Neutrophil (primary cell): Measurements from ENCODE around the gene NKTR.

ENCODE experiments used
- H3K27ac ChIP-seq: fragments of 200-600 bp; sonication (generic); 2 replicates; pipeline ENCODE4 v1.5.1; 2016; ENCODE audit warnings: mild to moderate bottlenecking, moderate library complexity
- H3K27me3 ChIP-seq: fragments of 200-600 bp; sonication (generic); 2 replicates; pipeline ENCODE4 v1.6.0; 2016; ENCODE audit warnings: mild to moderate bottlenecking
- H3K36me3 ChIP-seq: fragments of 200-600 bp; sonication (generic); 2 replicates; pipeline ENCODE4 v1.5.1; 2017
- H3K4me1 ChIP-seq, 2 experiments: fragments of 200-600 bp in 1 of 2; sonication (generic) in 1 of 2; 1 replicate in 1 of 2; 2 replicates in 1 of 2; pipeline versions ENCODE4 v1.5.1 to v1.6.1; 2013 to 2016; ENCODE audit warnings: low read depth in 1 of 2, low read length in 1 of 2, mild to moderate bottlenecking in 1 of 2, moderate library complexity in 1 of 2; ENCODE audit not compliant: control insufficient read depth in 1 of 2, insufficient read depth in 1 of 2
- H3K4me3 ChIP-seq, 2 experiments: fragments of 200-600 bp in 1 of 2; sonication (generic) in 1 of 2; 1 replicate in 1 of 2; 2 replicates in 1 of 2; pipeline ENCODE4 v1.5.1; 2013 to 2016; ENCODE audit warnings: low read depth in 1 of 2, low read length in 1 of 2, mild to moderate bottlenecking in 1 of 2, moderate library complexity in 1 of 2
- H3K9me3 ChIP-seq: fragments of 200-600 bp; sonication (generic); 2 replicates; pipeline ENCODE4 v1.5.1; 2016
- CTCF ChIP-seq: fragments of 200-600 bp; sonication (generic); IDR thresholded peaks from 2 replicates; pipeline ENCODE4 v1.5.1; 2016; ENCODE audit warnings: antibody characterized with exemption

Gene NKTR

GRCh38 chr3:42662037-42662812 lies 61.7 kb downstream of the NKTR start:
- peaks cover 13 to 21% of the 10 kb centered on the region in 2 experiments for H3K4me1 ChIP-seq
- TF ChIP-seq CTCF = no peak
- no peaks in the 10 kb centered on the region for H3K9me3 ChIP-seq
- no peaks in the 10 kb centered on the region for H3K27me3 ChIP-seq
- no peak overlapping the region for H3K4me3 ChIP-seq
- peaks cover 3% of the 10 kb centered on the region for H3K36me3 ChIP-seq
- no peak overlapping the region for H3K27ac ChIP-seq

GRCh38 chr3:42662813-42663535 lies 62.5 kb downstream of the NKTR start:
- H3K4me3 ChIP-seq = no peak overlapping the region
- no peak overlapping the region for H3K27ac ChIP-seq
- no peaks in the 10 kb centered on the region for H3K9me3 ChIP-seq
- H3K36me3 ChIP-seq = peaks cover 3% of the 10 kb centered on the region
- no peaks in the 10 kb centered on the region for H3K27me3 ChIP-seq
- H3K4me1 ChIP-seq = peaks cover 13 to 21% of the 10 kb centered on the region in 2 experiments
- no peak for TF ChIP-seq CTCF

- H3K27me3 ChIP-seq = no peaks in the 10 kb centered on the region
- H3K27ac ChIP-seq = no peak overlapping the region
- no peaks in the 10 kb centered on the region for H3K9me3 ChIP-seq
- H3K36me3 ChIP-seq = peaks cover 3% of the 10 kb centered on the region
- H3K4me3 ChIP-seq = no peak overlapping the region
- peaks cover 12 to 13% of the 10 kb centered on the region in 2 experiments for H3K4me1 ChIP-seq
- no peak for TF ChIP-seq CTCF
These were observed 63.3 kb downstream of the NKTR start for GRCh38 chr3:42663581-42664437.

GRCh38 chr3:42664438-42664803 lies 63.9 kb downstream of the NKTR start:
- TF ChIP-seq CTCF = no peak
- peaks cover 7% of the 10 kb centered on the region in 2 experiments for H3K4me1 ChIP-seq
- no peak overlapping the region for H3K27ac ChIP-seq
- no peak overlapping the region for H3K4me3 ChIP-seq
- no peaks in the 10 kb centered on the region for H3K9me3 ChIP-seq
- peaks cover 3% of the 10 kb centered on the region for H3K36me3 ChIP-seq
- H3K27me3 ChIP-seq = no peaks in the 10 kb centered on the region

- Histone ChIP-seq H3K9me3 (no peaks in the 10 kb centered on the region), H3K4me3 (no peak overlapping the region), H3K36me3 (peaks cover 3% of the 10 kb centered on the region), H3K4me1 (no peaks in the 10 kb centered on the region), H3K27me3 (no peaks in the 10 kb centered on the region), H3K27ac (no peak overlapping the region)
- no peak for TF ChIP-seq CTCF
These were observed 64.8 kb downstream of the NKTR start for GRCh38 chr3:42665050-42665878.
